HG02759 (cell line): ENCODE results near the gene PMEPA1.

ENCODE experiments used
- ATAC-seq: cut with Tn5 transposase; IDR thresholded peaks from one replicate; pipeline ENCODE4 v1.9.1; 2021; ENCODE audit warnings: mild to moderate bottlenecking, moderate library complexity; ENCODE audit not compliant: unreplicated experiment

PMEPA1 gene

GRCh38 chr20:57663241-57663640 lies 46.6 kb downstream of the PMEPA1 start:
- no peak for ATAC-seq

- no peak for ATAC-seq
Measured at GRCh38 chr20:57662456-57663240, 47.2 kb downstream of the PMEPA1 start.

GRCh38 chr20:57661746-57662455 lies 47.9 kb downstream of the PMEPA1 start:
- no peak for ATAC-seq

GRCh38 chr20:57660922-57661745 lies 48.7 kb downstream of the PMEPA1 start:
- no peak for ATAC-seq

GRCh38 chr20:57660181-57660921 lies 49.5 kb downstream of the PMEPA1 start:
- no peak for ATAC-seq

- ATAC-seq, result no peak
Measured at GRCh38 chr20:57659517-57660180, 50.2 kb downstream of the PMEPA1 start.

- ATAC-seq, result no peak
Measured at GRCh38 chr20:57658833-57659516, 50.8 kb downstream of the PMEPA1 start.

- ATAC-seq, result no peak
Measured at GRCh38 chr20:57658447-57658832, 51.4 kb downstream of the PMEPA1 start.

- ATAC-seq, result no peak
Measured at GRCh38 chr20:57657535-57658446, 52.0 kb downstream of the PMEPA1 start.

GRCh38 chr20:57656821-57657534 lies 52.8 kb downstream of the PMEPA1 start:
- ATAC-seq, result no peak

GRCh38 chr20:57656252-57656820 lies 53.5 kb downstream of the PMEPA1 start:
- ATAC-seq, result no peak

- ATAC-seq, result no peak
Measured at GRCh38 chr20:57655809-57656155, 54.0 kb downstream of the PMEPA1 start.

GRCh38 chr20:57654998-57655808 lies 54.6 kb downstream of the PMEPA1 start:
- no peak for ATAC-seq

- ATAC-seq, result peak; percentile 83
Measured at GRCh38 chr20:57654363-57654997, 55.3 kb downstream of the PMEPA1 start.

GRCh38 chr20:57653910-57654309 lies 55.9 kb downstream of the PMEPA1 start:
- ATAC-seq, result no peak

GRCh38 chr20:57653546-57653900 lies 56.3 kb downstream of the PMEPA1 start:
- no peak for ATAC-seq
